Stimulated activated CD4-positive, alpha-beta T cell treated with anti-CD3 and anti-CD28 coated beads, Interleukin-12 subunit alpha, Interleukin-12 subunit beta, amount 100 ng/mL, for 4 hours (primary cell): ENCODE data around the gene PLCG1.

Source experiments
- DNase-seq: peaks from one replicate; pipeline ENCODE4 v3.0.0-alpha.2; 2020

The PLCG1 gene

GRCh38 chr20:41182296-41183212 is 45.2 kb downstream of the PLCG1 start:
- DNase-seq, result no peak

GRCh38 chr20:41183391-41183790 is 46.0 kb downstream of the PLCG1 start:
- no peak for DNase-seq

- DNase-seq, result no peak
These were observed 46.5 kb downstream of the PLCG1 start for GRCh38 chr20:41183831-41184230.

- no peak for DNase-seq
These were observed 47.8 kb downstream of the PLCG1 start for GRCh38 chr20:41185013-41185757.

GRCh38 chr20:41187668-41188067 is 50.3 kb downstream of the PLCG1 start:
- DNase-seq, result no peak

GRCh38 chr20:41191562-41192500 is 54.5 kb downstream of the PLCG1 start:
- no peak for DNase-seq

GRCh38 chr20:41192575-41192974 is 55.2 kb downstream of the PLCG1 start:
- no peak for DNase-seq

- no peak for DNase-seq
These were observed 59.4 kb downstream of the PLCG1 start for GRCh38 chr20:41196653-41197225.

GRCh38 chr20:41198443-41198842 is 61.1 kb downstream of the PLCG1 start:
- DNase-seq, result no peak

GRCh38 chr20:41200446-41201202 is 63.3 kb downstream of the PLCG1 start:
- no peak for DNase-seq

- DNase-seq, result no peak
These were observed 64.4 kb downstream of the PLCG1 start for GRCh38 chr20:41201760-41202159.

GRCh38 chr20:41202426-41202825 is 65.1 kb downstream of the PLCG1 start:
- DNase-seq, result no peak

- no peak for DNase-seq
These were observed 66.3 kb downstream of the PLCG1 start for GRCh38 chr20:41203660-41204059.

GRCh38 chr20:41204304-41205265 is 67.2 kb downstream of the PLCG1 start:
- no peak for DNase-seq

- no peak for DNase-seq
These were observed 68.0 kb downstream of the PLCG1 start for GRCh38 chr20:41205313-41205712.

- DNase-seq, result no peak
These were observed 75.9 kb downstream of the PLCG1 start for GRCh38 chr20:41213150-41213820.

- no peak for DNase-seq
These were observed 76.9 kb downstream of the PLCG1 start for GRCh38 chr20:41214202-41214601.

- DNase-seq, result no peak
These were observed 77.3 kb downstream of the PLCG1 start for GRCh38 chr20:41214666-41215065.

GRCh38 chr20:41217422-41217821 is 80.1 kb downstream of the PLCG1 start:
- no peak for DNase-seq

- DNase-seq, result no peak
These were observed 81.1 kb downstream of the PLCG1 start for GRCh38 chr20:41218466-41218865.
